Measurements from ENCODE around the gene MID2. TPM values are rescaled to one million over a fixed set of nuclear protein-coding genes. Genes with fewer than 3 reads are reported as not detected.
A peak's percentile ranks its signal among the peaks of the same experiment; 100 is the strongest.

The MID2 gene
- total and polyA plus RNA-seq, 12 donors = 3.5 to 55.4 (median 33.3) TPM

DNA sequence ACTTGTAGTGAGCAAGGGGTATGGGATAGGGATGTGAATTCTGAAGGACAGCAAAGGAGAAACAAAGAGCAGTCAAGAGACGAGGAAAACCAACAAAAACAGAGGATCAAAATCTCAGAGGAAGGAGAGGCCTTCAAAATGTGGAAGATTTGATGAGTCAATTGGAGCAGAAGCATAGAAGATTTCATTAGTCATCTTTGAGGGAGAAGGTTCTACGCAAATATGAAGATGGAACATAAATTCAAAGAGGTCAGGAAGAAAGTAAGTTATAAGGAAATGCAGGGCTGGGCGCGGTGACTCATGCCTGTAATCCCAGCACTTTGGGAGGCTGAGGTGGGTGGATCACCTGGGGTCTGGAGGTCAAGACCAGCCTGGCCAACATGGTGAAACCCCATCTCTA lies 35.4 kb downstream of the MID2 start:
- intact Hi-C loops (cut with DNase I) = no loop called here
- DNase-seq = no peak
- 81 to 83% (median 82%) methylated on average over 4 of the region's 4 CpGs for WGBS, 4 donors
- Histone ChIP-seq H3K36me3 (replicated peaks in 1 of 2) (no peaks in the 10 kb centered on the region), H3K9me3 (replicated peaks in 1 of 3) (no peaks in the 10 kb centered on the region), H3K4me3 (no peak overlapping the region), H3K27ac (no peak overlapping the region), H3K27me3 (no peaks in the 10 kb centered on the region), H3K4me1 (replicated peaks in 1 of 2) (no peaks in the 10 kb centered on the region)
- TF ChIP-seq POLR2A (IDR thresholded peaks at IDR 0.05) = no peak
- TF ChIP-seq, protein P1, sequence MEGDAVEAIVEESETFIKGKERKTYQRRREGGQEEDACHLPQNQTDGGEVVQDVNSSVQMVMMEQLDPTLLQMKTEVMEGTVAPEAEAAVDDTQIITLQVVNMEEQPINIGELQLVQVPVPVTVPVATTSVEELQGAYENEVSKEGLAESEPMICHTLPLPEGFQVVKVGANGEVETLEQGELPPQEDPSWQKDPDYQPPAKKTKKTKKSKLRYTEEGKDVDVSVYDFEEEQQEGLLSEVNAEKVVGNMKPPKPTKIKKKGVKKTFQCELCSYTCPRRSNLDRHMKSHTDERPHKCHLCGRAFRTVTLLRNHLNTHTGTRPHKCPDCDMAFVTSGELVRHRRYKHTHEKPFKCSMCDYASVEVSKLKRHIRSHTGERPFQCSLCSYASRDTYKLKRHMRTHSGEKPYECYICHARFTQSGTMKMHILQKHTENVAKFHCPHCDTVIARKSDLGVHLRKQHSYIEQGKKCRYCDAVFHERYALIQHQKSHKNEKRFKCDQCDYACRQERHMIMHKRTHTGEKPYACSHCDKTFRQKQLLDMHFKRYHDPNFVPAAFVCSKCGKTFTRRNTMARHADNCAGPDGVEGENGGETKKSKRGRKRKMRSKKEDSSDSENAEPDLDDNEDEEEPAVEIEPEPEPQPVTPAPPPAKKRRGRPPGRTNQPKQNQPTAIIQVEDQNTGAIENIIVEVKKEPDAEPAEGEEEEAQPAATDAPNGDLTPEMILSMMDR (IDR thresholded peaks at IDR 0.05) = no peak

DNA sequence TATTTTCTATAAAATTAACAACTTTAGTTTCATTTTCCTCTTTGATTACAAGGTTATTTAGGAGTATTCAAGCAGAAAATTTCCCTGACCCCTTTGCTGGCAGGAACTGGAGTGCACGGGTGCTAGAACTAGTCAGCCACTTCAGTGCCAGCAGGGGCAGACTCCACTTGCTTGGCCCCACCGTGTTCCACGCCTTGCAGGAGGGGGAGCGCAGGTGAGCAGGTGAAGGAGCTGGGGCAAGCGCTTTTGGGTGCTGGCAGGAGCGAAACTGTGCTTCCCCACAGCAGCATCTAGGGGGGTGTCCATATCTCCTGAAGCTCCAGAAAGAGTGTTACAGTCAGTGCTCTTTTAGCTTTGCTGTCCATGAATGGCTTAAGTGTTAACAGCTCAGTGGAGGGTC lies 45.5 kb downstream of the MID2 start:
- H3K36me3 ChIP-seq (replicated peaks in 1 of 2) = no peaks in the 10 kb centered on the region
- no peaks in the 10 kb centered on the region for H3K9me3 ChIP-seq (replicated peaks in 1 of 3)
- intact Hi-C loops (cut with DNase I) = no loop called here
- H3K4me1 ChIP-seq (replicated peaks in 1 of 2) = no peaks in the 10 kb centered on the region
- WGBS, 4 donors = 69 to 85% (median 71%) methylated on average over 1 to 6 of the region's 6 CpGs
- H3K4me3 ChIP-seq = no peak overlapping the region
- TF ChIP-seq, protein P1 (IDR thresholded peaks at IDR 0.05) = no peak
- no peak for TF ChIP-seq POLR2A (IDR thresholded peaks at IDR 0.05)
- no peak overlapping the region for H3K27ac ChIP-seq
- no peak for DNase-seq
- H3K27me3 ChIP-seq = peaks cover 19% of the 10 kb centered on the region

DNA sequence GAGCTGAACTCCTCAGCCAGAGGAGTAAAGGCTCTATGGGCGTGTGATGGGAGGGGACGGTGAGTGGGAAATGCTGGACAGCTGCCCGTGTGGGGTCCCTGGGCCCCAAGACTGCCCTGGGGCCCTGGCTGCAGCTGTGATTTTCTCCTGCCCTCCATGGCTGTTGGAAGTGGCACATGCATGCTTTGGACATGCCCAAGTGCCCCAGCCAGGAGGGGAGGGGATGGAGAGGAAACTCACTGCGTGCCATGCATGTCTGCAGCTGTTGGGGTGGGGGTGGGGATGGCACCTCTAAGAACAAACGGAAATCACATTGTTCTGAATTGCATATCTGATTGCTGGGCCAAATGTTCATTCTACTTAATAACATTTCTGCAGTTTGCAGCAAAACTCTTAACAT lies 52.4 kb downstream of the MID2 start:
- no peak overlapping the region for H3K27ac ChIP-seq
- H3K9me3 ChIP-seq (replicated peaks in 1 of 3) = no peaks in the 10 kb centered on the region
- no peak for TF ChIP-seq POLR2A (IDR thresholded peaks at IDR 0.05)
- TF ChIP-seq, protein P1 (IDR thresholded peaks at IDR 0.05) = no peak
- WGBS, 4 donors = 67 to 75% (median 71%) methylated on average over 4 to 5 of the region's 5 CpGs
- peaks cover 4 to 5% of the 10 kb centered on the region in 2 donors for H3K4me1 ChIP-seq (replicated peaks in 1 of 2)
- H3K36me3 ChIP-seq (replicated peaks in 1 of 2) = no peaks in the 10 kb centered on the region
- H3K4me3 ChIP-seq = no peak overlapping the region
- DNase-seq = no peak
- H3K27me3 ChIP-seq = peaks cover 22% of the 10 kb centered on the region
- intact Hi-C loops (cut with DNase I) = no loop called here

DNA sequence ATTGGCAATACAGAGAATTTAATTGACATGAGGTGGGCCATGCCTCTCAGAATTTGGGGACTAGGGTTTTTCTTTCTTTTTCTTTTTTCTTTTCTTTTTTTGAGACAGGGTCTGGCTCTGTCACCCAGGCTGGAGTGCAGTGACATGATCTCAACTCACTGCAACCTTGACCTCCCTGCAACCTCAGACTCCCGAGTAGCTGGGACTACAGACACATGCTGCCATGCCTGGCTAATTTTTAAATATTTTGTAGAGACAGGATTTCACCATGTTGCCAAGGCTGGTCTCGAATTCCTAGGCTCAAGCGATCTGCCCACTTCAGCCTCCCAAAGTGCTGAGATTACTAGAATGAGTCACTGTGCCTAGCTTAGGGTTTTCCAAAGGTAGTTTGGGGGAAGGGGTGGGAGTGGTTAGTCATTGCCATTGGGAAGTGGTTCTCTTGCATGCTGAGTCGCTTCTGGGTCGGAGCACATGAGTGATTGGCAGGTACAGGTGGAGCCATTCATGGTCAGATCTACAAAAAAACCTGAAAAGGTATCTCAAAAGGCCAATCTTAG lies 54.5 kb downstream of the MID2 start:
- H3K36me3 ChIP-seq (replicated peaks in 1 of 2) = no peaks in the 10 kb centered on the region
- H3K27ac ChIP-seq = no peak overlapping the region
- peak in 6 of 7 donors; percentile 15 to 53 (median 28) for DNase-seq
- peaks cover 10% of the 10 kb centered on the region for H3K27me3 ChIP-seq
- H3K4me1 ChIP-seq (replicated peaks in 1 of 2) = peaks cover 4 to 5% of the 10 kb centered on the region in 2 donors
- no peaks in the 10 kb centered on the region for H3K9me3 ChIP-seq (replicated peaks in 1 of 3)
- no peak for TF ChIP-seq POLR2A (IDR thresholded peaks at IDR 0.05)
- TF ChIP-seq, protein P1 (IDR thresholded peaks at IDR 0.05) = no peak
- no peak overlapping the region for H3K4me3 ChIP-seq
- WGBS, 4 donors = 36 to 56% (median 50%) methylated on average over 5 of the region's 5 CpGs
- intact Hi-C loops (cut with DNase I) = no loop called here

Data from adrenal gland (tissue), 12 donors.